A673 (cell line): Measurements from ENCODE around the gene DAPK2.

Experiments used
- EZH2 ChIP-seq: fragments of 200-600 bp; sonication (generic); IDR thresholded peaks from 2 replicates; pipeline ENCODE4 v1.6.1; 2017; ENCODE audit warnings: borderline replicate concordance, low read depth, mild to moderate bottlenecking, mixed read lengths, antibody characterized with exemption, low read length; ENCODE audit not compliant: poor library complexity, severe bottlenecking
- TF ChIP-seq, protein P1 (sequence below): fragments of 300-800, 200-600 bp; sonication (generic); conservative IDR thresholded peaks from 2 replicates; pipeline ENCODE4 v1.5.1; 2017; ENCODE audit warnings: low read depth, mild to moderate bottlenecking, antibody characterized with exemption, low read length, moderate library complexity, mixed read lengths

DNA sequence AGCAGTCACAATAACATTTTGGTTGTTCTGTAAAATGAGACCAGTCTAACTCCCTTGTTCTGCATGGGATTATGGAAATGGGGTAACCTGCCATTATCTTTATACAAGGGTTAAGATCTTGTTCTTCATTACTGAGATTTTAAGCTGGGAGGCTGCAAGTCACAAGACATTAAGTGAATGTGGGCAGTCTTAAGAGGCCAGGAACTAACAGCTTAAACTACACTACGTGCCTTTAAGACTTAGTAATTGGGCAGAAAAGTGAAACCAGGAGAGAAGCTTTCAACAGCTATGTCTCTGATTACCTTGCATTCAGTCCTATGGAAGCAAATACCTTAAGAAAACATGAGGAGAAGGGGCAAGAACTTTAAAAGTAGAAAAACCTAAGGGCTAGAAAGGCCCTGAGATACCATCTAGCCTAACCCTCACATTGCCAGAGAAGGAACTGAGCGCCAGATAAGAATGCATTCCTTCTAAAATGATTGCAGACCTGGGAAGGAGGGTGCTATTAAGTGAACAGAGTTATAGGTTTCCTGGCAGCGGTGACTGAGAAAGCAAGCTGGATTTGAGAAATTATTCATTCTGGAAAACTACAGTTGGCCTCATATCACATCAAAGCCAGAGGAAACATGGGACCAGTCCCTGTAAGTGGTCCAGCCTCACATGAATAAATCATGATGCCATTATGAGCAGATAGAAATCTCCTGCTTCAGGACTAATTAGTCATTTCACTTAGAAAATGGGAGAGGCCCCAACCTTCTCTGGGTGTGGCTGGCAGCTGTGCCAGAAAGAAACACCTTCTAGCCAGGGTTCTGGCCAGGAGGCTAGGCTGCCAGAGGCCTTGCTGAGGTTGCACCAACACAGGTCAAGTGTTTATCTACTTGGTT lies 32.9 kb downstream of the DAPK2 start:
- TF ChIP-seq, protein P1, sequence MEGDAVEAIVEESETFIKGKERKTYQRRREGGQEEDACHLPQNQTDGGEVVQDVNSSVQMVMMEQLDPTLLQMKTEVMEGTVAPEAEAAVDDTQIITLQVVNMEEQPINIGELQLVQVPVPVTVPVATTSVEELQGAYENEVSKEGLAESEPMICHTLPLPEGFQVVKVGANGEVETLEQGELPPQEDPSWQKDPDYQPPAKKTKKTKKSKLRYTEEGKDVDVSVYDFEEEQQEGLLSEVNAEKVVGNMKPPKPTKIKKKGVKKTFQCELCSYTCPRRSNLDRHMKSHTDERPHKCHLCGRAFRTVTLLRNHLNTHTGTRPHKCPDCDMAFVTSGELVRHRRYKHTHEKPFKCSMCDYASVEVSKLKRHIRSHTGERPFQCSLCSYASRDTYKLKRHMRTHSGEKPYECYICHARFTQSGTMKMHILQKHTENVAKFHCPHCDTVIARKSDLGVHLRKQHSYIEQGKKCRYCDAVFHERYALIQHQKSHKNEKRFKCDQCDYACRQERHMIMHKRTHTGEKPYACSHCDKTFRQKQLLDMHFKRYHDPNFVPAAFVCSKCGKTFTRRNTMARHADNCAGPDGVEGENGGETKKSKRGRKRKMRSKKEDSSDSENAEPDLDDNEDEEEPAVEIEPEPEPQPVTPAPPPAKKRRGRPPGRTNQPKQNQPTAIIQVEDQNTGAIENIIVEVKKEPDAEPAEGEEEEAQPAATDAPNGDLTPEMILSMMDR: no peak
- TF ChIP-seq EZH2: no peak
